Stimulated activated CD4-positive, alpha-beta T cell treated with anti-CD3 and anti-CD28 coated beads, Interleukin-4, amount 100 ng/mL, for 4 hours (primary cell): ENCODE measurements around the gene ECHDC3.

Experiments
- DNase-seq, 2 experiments: peaks; one replicate each; pipeline ENCODE4 v3.0.0-alpha.2; 2020

ECHDC3 gene

GRCh38 chr10:11754620-11755019 lies 12.4 kb downstream of the ECHDC3 start:
- no peak for DNase-seq

- DNase-seq, result no peak
These were observed 13.5 kb downstream of the ECHDC3 start for GRCh38 chr10:11755512-11756263.

GRCh38 chr10:11756766-11757315 lies 14.7 kb downstream of the ECHDC3 start:
- DNase-seq, result no peak

- DNase-seq, result no peak
These were observed 15.3 kb downstream of the ECHDC3 start for GRCh38 chr10:11757454-11757820.

- peak; percentile 75 to 83 for DNase-seq
These were observed 15.8 kb downstream of the ECHDC3 start for GRCh38 chr10:11757821-11758463.

GRCh38 chr10:11758527-11759236 lies 16.5 kb downstream of the ECHDC3 start:
- DNase-seq, result no peak

GRCh38 chr10:11759347-11759746 lies 17.2 kb downstream of the ECHDC3 start:
- no peak for DNase-seq

GRCh38 chr10:11760151-11760550 lies 18.0 kb downstream of the ECHDC3 start:
- no peak for DNase-seq

GRCh38 chr10:11760861-11761260 lies 18.7 kb downstream of the ECHDC3 start:
- DNase-seq, result no peak

- no peak for DNase-seq
These were observed 19.2 kb downstream of the ECHDC3 start for GRCh38 chr10:11761431-11761830.

- DNase-seq, result no peak
These were observed 20.7 kb downstream of the ECHDC3 start for GRCh38 chr10:11762706-11763500.

GRCh38 chr10:11763501-11763861 lies 21.3 kb downstream of the ECHDC3 start:
- no peak for DNase-seq

GRCh38 chr10:11765141-11765540 lies 23.0 kb downstream of the ECHDC3 start:
- DNase-seq, result no peak

- DNase-seq, result no peak
These were observed 30.6 kb downstream of the ECHDC3 start for GRCh38 chr10:11772575-11773288.

- no peak for DNase-seq
These were observed 31.7 kb downstream of the ECHDC3 start for GRCh38 chr10:11773761-11774441.

- DNase-seq, result no peak
These were observed 33.2 kb downstream of the ECHDC3 start for GRCh38 chr10:11775412-11775811.

- DNase-seq, result no peak
These were observed 33.9 kb downstream of the ECHDC3 start for GRCh38 chr10:11776080-11776479.

- no peak for DNase-seq
These were observed 38.9 kb downstream of the ECHDC3 start for GRCh38 chr10:11781114-11781513.

- no peak for DNase-seq
These were observed 40.8 kb downstream of the ECHDC3 start for GRCh38 chr10:11782793-11783557.

- no peak for DNase-seq
These were observed 41.3 kb downstream of the ECHDC3 start for GRCh38 chr10:11783558-11783865.

GRCh38 chr10:11787374-11787773 lies 45.2 kb downstream of the ECHDC3 start:
- DNase-seq, result no peak
